B cell (primary cell): Measurements from ENCODE around the gene MPC2. TPM values are rescaled to one million over a fixed set of nuclear protein-coding genes. Genes with fewer than 3 reads are reported as not detected.

Source experiments
- ATAC-seq: fragments of 200-7000 bp; cut with Tn5 transposase; one replicate; pipeline ENCODE4 v1.10.0; 2021; ENCODE audit warnings: low read depth, mild to moderate bottlenecking, moderate number of reproducible peaks, moderate library complexity
- CTCF ChIA-PET: fragments of 350-600 bp; sonication (Branson Sonifier 250); formaldehyde crosslinking; loops from one replicate; lab custom pipeline; 2021; ENCODE audit warnings: antibody characterized with exemption, inconsistent platforms; lab: Charles Lee
- POLR2A ChIA-PET: fragments of 350-600 bp; sonication (Branson Sonifier 250); formaldehyde crosslinking; loops from one replicate; lab custom pipeline; 2021; ENCODE audit warnings: antibody characterized with exemption; lab: Charles Lee
- DNase-seq: peaks from one replicate; pipeline ENCODE4 v3.0.0; 2013
- H2AFZ ChIP-seq: 2 replicates; pipeline ENCODE4 v1.6.1; 2012; ENCODE audit warnings: mild to moderate bottlenecking, low read depth, low read length; ENCODE audit not compliant: insufficient read depth, poor library complexity, severe bottlenecking
- H3K27ac ChIP-seq, 2 donors: 1 replicate in 1 of 2; 2 replicates in 1 of 2; pipeline ENCODE4 v1.5.1; 2012 to 2013; ENCODE audit warnings: low read length in 2 of 2, mild to moderate bottlenecking in 2 of 2, moderate library complexity in 1 of 2
- H3K27me3 ChIP-seq, 4 experiments: fragments of 200-600 bp in 1 of 4; sonication (generic) in 1 of 4; replicated peaks in 1 of 4; 1 replicate in 2 of 4; 2 replicates in 2 of 4; pipeline versions ENCODE4 v1.6.1 to v1.7.0; 2013 to 2016; ENCODE audit warnings: low read length in 3 of 4, mild to moderate bottlenecking in 2 of 4, mixed read lengths in 1 of 4, moderate library complexity in 1 of 4; ENCODE audit not compliant: insufficient read depth in 4 of 4, control insufficient read depth in 3 of 4; ENCODE audit errors: control extremely low read depth in 1 of 4
- H3K36me3 ChIP-seq, 2 experiments: replicated peaks in 1 of 2; 1 replicate in 1 of 2; 2 replicates in 1 of 2; pipeline versions ENCODE4 v1.6.1 to v1.7.1; 2013; ENCODE audit warnings: low read length in 1 of 2; ENCODE audit not compliant: insufficient read depth in 2 of 2, control insufficient read depth in 1 of 2; ENCODE audit errors: control extremely low read depth in 1 of 2, extremely low read depth in 1 of 2
- H3K4me1 ChIP-seq, 2 donors: fragments of 200-600 bp in 1 of 2; sonication (generic) in 1 of 2; 1 replicate in 1 of 2; 2 replicates in 1 of 2; pipeline versions ENCODE4 v1.5.1 to v1.6.1; 2013 to 2017; ENCODE audit warnings: low read length in 2 of 2; ENCODE audit not compliant: control insufficient read depth in 2 of 2, insufficient read depth in 2 of 2
- H3K4me2 ChIP-seq: replicated peaks from 2 replicates; pipeline ENCODE3; 2012; ENCODE audit warnings: mild to moderate bottlenecking, low read depth, low read length; ENCODE audit not compliant: poor library complexity, severe bottlenecking
- H3K4me3 ChIP-seq, 5 experiments: fragments of 200-600 bp in 1 of 5; sonication (generic) in 1 of 5; 1 replicate in 3 of 5; 2 replicates in 2 of 5; pipeline versions ENCODE4 v1.5.1 to v1.7.0; 2011 to 2016; ENCODE audit warnings: low read length in 4 of 5, mild to moderate bottlenecking in 4 of 5, low read depth in 2 of 5, control low read depth in 1 of 5, moderate library complexity in 1 of 5; ENCODE audit not compliant: insufficient read depth in 1 of 5; ENCODE audit errors: control extremely low read depth in 1 of 5, extremely low read depth in 1 of 5
- H3K79me2 ChIP-seq: fragments of 200-600 bp; sonication (generic); one replicate; pipeline ENCODE4 v1.6.0; 2016; ENCODE audit warnings: low read length; ENCODE audit not compliant: control insufficient read depth, insufficient read depth
- H3K9ac ChIP-seq: fragments of 200-600 bp; sonication (generic); 2 replicates; pipeline ENCODE4 v1.6.1; 2017; ENCODE audit warnings: mild to moderate bottlenecking, low read length, moderate library complexity
- H3K9me3 ChIP-seq, 3 donors: one replicate each; pipeline versions ENCODE4 v1.6.1 to v1.7.1; 2013; ENCODE audit warnings: low read length in 2 of 3; ENCODE audit not compliant: control insufficient read depth in 2 of 3, insufficient read depth in 1 of 3; ENCODE audit errors: control extremely low read depth in 1 of 3
- H4K20me1 ChIP-seq: 2 replicates; pipeline ENCODE4 v1.6.0; 2012; ENCODE audit warnings: mild to moderate bottlenecking, low read length; ENCODE audit not compliant: insufficient read depth, control insufficient read depth, poor library complexity, severe bottlenecking
- H3K27ac Mint-ChIP-seq: one replicate; pipeline ENCODE4 v1.8.0; 2021; ENCODE audit warnings: mixed read lengths
- H3K27me3 Mint-ChIP-seq: one replicate; pipeline ENCODE4 v1.8.0; 2021; ENCODE audit warnings: mixed read lengths
- H3K4me1 Mint-ChIP-seq: one replicate; pipeline ENCODE4 v1.8.0; 2021; ENCODE audit warnings: mixed read lengths
- H3K4me3 Mint-ChIP-seq: one replicate; pipeline ENCODE4 v1.8.0; 2021; ENCODE audit warnings: mixed read lengths
- H3K9me3 Mint-ChIP-seq: one replicate; pipeline ENCODE4 v1.8.0; 2022; ENCODE audit warnings: mixed read lengths; ENCODE audit not compliant: insufficient read depth
- CTCF ChIP-seq: fragments of 200-600 bp; IDR thresholded peaks from one replicate; pipeline ENCODE4 v1.8.0; 2022; ENCODE audit warnings: antibody characterized with exemption, mild to moderate bottlenecking
- EZH2 ChIP-seq: IDR thresholded peaks from 2 replicates; pipeline ENCODE4 v1.6.1; 2012; ENCODE audit warnings: borderline replicate concordance, low read depth, mild to moderate bottlenecking, moderate library complexity, low read length; ENCODE audit not compliant: insufficient read depth, poor library complexity, severe bottlenecking
- WGBS: methylation state at CpG from one replicate; pipeline ENCODE4 v1.1.5; 2013; ENCODE audit warnings: missing lambda C conversion rate; ENCODE audit not compliant: insufficient coverage; 5-methylcytosine and 5-hydroxymethylcytosine counted together
- intact Hi-C: fragments of 100-400 bp; cut with micrococcal nuclease; formaldehyde crosslinking; loops from one replicate; pipeline ENCODE4 v1.10.0; 2022
- polyA plus RNA-seq: library from polyadenylated mRNA; depleted of rRNA; stranded (reverse); fragments of >200 nt; gene quantifications from 2 replicates; pipeline ENCODE4 v1.2.3, GENCODE V29; 2012
- total RNA-seq, 2 donors: library from RNA; stranded (reverse); fragments of 120-200 nt in 1 of 2; gene quantifications; 1 replicate in 1 of 2; 2 replicates in 1 of 2; pipeline versions ENCODE4 v1.2.3 to v1.2.4, GENCODE V29; 2013 to 2022

The MPC2 gene
- total and polyA plus RNA-seq, 2 donors (not counting 1 experiment from before 2014, with no cell fraction given): 16.4 to 17.5 TPM

- H3K27me3 ChIP-seq: no peaks in the 10 kb centered on the region
- Mint-ChIP-seq H3K27me3 (no peaks in the 10 kb centered on the region), H3K27ac (no peak overlapping the region), H3K9me3 (no peaks in the 10 kb centered on the region), H3K4me3 (no peak overlapping the region), H3K4me1 (peaks cover 29% of the 10 kb centered on the region)
- TF ChIP-seq CTCF (no peak), EZH2 (no peak)
- CTCF ChIA-PET: no interaction called here
- ATAC-seq (no peak), DNase-seq (no peak)
- peaks cover 97% of the 10 kb centered on the region for H3K79me2 ChIP-seq
- H3K4me1 ChIP-seq: peaks cover 0 to under 1% of the 10 kb centered on the region in 2 donors
- H3K36me3 ChIP-seq: no peaks in the 10 kb centered on the region
- POLR2A ChIA-PET: no interaction called here
- H3K4me2 ChIP-seq: no peak overlapping the region
- WGBS: 99% methylated on average over 7 of the region's 9 CpGs
- H4K20me1 ChIP-seq: no peaks in the 10 kb centered on the region
- H3K4me3 ChIP-seq: no peak overlapping the region
- H3K27ac ChIP-seq: no peak overlapping the region
- intact Hi-C loops: no loop called here
- no peak overlapping the region for H3K9ac ChIP-seq
- no peak overlapping the region for H2AFZ ChIP-seq
- peaks cover 0 to 5% (median 0%) of the 10 kb centered on the region in 3 donors for H3K9me3 ChIP-seq
Observed at GRCh38 chr1:167943541-167943940, 6.7 kb upstream of the MPC2 start.

- Mint-ChIP-seq H3K27me3 (no peaks in the 10 kb centered on the region), H3K27ac (no peak overlapping the region), H3K9me3 (no peaks in the 10 kb centered on the region), H3K4me1 (peaks cover 23% of the 10 kb centered on the region), H3K4me3 (no peak overlapping the region)
- Histone ChIP-seq H3K9me3 (peaks cover 0 to 5% (median 0%) of the 10 kb centered on the region in 3 donors), H3K4me1 (peaks cover 5 to 11% of the 10 kb centered on the region in 2 donors), H3K4me3 (no peak overlapping the region), H3K27me3 (no peaks in the 10 kb centered on the region), H3K4me2 (no peak overlapping the region), H3K9ac (no peak overlapping the region), H3K36me3 (no peaks in the 10 kb centered on the region), H4K20me1 (no peaks in the 10 kb centered on the region), H2AFZ (no peak overlapping the region), H3K27ac (no peak overlapping the region), H3K79me2 (peaks cover 80% of the 10 kb centered on the region)
- no peak for TF ChIP-seq EZH2
- TF ChIP-seq CTCF: no peak
- ChIA-PET CTCF (no interaction called here), POLR2A (interaction anchor here (0.7 kb wide), 1 partner anchor 36 kb away, joined by 3 read pairs; no protein-coding TSS in a partner anchor)
- no CpG with 5 or more reads among the region's 2 CpGs for whole genome bisulfite sequencing
- intact Hi-C loops: no loop called here
- ATAC-seq (no peak), DNase-seq (no peak)
Observed at GRCh38 chr1:167940264-167940663, 3.4 kb upstream of the MPC2 start.
